Measurements from ENCODE around the gene DCPS. TPM values are rescaled to one million over a fixed set of nuclear protein-coding genes. Genes with fewer than 3 reads are reported as not detected.

The DCPS gene
- total RNA-seq, 1 experiment from 2014 or later, result 23.8 TPM

GRCh38 chr11:126288237-126288636 lies 15.6 kb upstream of the DCPS start:
- CTCF ChIA-PET, result no interaction called here
- Histone ChIP-seq H3K9me3 (ENCODE audit: insufficient read depth, low read depth) (no peaks in the 10 kb centered on the region), H3K4me2 (no peak overlapping the region), H3K27ac (no peak overlapping the region), H4K20me1 (ENCODE audit: insufficient read depth) (no peaks in the 10 kb centered on the region), H3F3A (ENCODE audit: insufficient read depth, low read depth) (peaks cover 14% of the 10 kb centered on the region; the same call in 1 of the 2 replicates), H3K27me3 (ENCODE audit: insufficient read depth, low read depth) (no peaks in the 10 kb centered on the region), H3K36me3 (ENCODE audit: low read depth) (no peaks in the 10 kb centered on the region), H3K79me2 (ENCODE audit: low read depth) (peaks cover 14% of the 10 kb centered on the region), H3K9me2 (ENCODE audit: insufficient read depth) (no peaks in the 10 kb centered on the region), H2AFZ (no peak overlapping the region), H3K4me3 (no peak overlapping the region), H3K4me1 (replicated peaks; ENCODE audit: insufficient read depth) (peaks cover 15% of the 10 kb centered on the region)
- no TSS peak for BruUV-seq (replicated peaks)
- peak in 1 of 2 experiments; percentile 11 for DNase-seq
- intact Hi-C loops (cut with micrococcal nuclease; ENCODE audit: unreplicated experiment), result no loop called here
- TF ChIP-seq CTCF (conservative IDR thresholded peaks at IDR 0.05), result no peak
- no peak for TF ChIP-seq EZH2 (IDR thresholded peaks at IDR 0.05; ENCODE audit: low read depth)
- POLR2A ChIA-PET (ENCODE audit: unreplicated experiment), result no interaction called here

DNA sequence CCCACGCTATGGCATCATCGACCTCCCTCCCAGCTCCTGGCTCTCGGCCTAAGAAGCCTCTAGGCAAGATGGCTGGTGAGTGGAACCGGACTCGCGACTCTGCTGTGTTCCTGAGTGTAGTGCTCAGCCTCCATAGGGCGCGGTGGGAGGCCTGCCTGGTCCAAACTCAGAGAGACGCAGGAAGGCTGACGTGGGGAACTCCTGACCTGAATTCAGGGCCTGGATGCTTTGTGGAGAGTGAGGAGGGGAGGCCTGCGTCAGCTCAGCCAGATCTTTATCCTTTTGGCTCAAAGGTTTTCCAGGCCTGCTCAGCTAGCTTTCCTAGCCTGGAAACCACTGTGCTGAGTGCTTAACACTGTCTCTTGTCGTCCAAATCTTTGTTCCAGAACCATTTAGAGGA lies 13.0 kb upstream of the DCPS start:
- no peaks in the 10 kb centered on the region for H4K20me1 ChIP-seq (ENCODE audit: insufficient read depth)
- TF ChIP-seq CTCF (conservative IDR thresholded peaks at IDR 0.05), result no peak
- TF ChIP-seq EZH2 (IDR thresholded peaks at IDR 0.05; ENCODE audit: low read depth), result no peak
- POLR2A ChIA-PET (ENCODE audit: unreplicated experiment), result no interaction called here
- H3K79me2 ChIP-seq (ENCODE audit: low read depth), result no peaks in the 10 kb centered on the region
- no peak overlapping the region for H2AFZ ChIP-seq
- no peak overlapping the region for H3K4me2 ChIP-seq
- no peaks in the 10 kb centered on the region for H3K4me1 ChIP-seq (replicated peaks; ENCODE audit: insufficient read depth)
- H3F3A ChIP-seq (ENCODE audit: insufficient read depth, low read depth), result no peaks in the 10 kb centered on the region
- intact Hi-C loops (cut with micrococcal nuclease; ENCODE audit: unreplicated experiment), result no loop called here
- no peak overlapping the region for H3K4me3 ChIP-seq
- H3K9me2 ChIP-seq (ENCODE audit: insufficient read depth), result no peaks in the 10 kb centered on the region
- no peak for DNase-seq
- H3K27me3 ChIP-seq (ENCODE audit: insufficient read depth, low read depth), result no peaks in the 10 kb centered on the region
- CTCF ChIA-PET, result no interaction called here
- H3K36me3 ChIP-seq (ENCODE audit: low read depth), result no peaks in the 10 kb centered on the region
- no peaks in the 10 kb centered on the region for H3K9me3 ChIP-seq (ENCODE audit: insufficient read depth, low read depth)
- H3K27ac ChIP-seq, result no peak overlapping the region
- BruUV-seq (replicated peaks), result no TSS peak

DNA sequence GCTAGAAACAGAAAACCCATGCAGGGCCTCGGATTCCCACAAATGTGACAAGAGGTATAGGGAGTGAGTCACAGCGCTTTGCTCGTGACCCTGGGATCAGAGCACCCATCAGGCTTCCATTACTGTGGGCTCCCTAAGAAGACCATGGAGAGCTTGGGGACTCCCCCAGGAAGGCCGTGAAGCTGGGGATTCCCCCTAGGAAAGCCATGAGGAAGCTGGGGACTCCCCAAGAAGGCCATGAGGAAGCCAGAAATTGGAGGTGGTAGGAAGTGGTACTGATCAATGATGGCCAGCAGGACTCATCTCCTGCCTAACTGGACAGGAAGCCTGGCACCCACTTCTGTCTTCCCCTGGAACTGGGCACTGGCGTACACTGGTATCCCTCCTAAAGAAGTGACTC lies 10.1 kb upstream of the DCPS start:
- H3K27ac ChIP-seq, result no peak overlapping the region

More for the DNA sequence above, 10.1 kb upstream of the DCPS start:
- ChIA-PET CTCF (no interaction called here), POLR2A (ENCODE audit: unreplicated experiment) (no interaction called here)
- Histone ChIP-seq H3K9me3 (ENCODE audit: insufficient read depth, low read depth) (no peaks in the 10 kb centered on the region), H4K20me1 (ENCODE audit: insufficient read depth) (no peaks in the 10 kb centered on the region), H3K36me3 (ENCODE audit: low read depth) (no peaks in the 10 kb centered on the region), H3K4me2 (no peak overlapping the region), H3F3A (ENCODE audit: insufficient read depth, low read depth) (no peaks in the 10 kb centered on the region), H3K4me1 (replicated peaks; ENCODE audit: insufficient read depth) (no peaks in the 10 kb centered on the region), H3K9me2 (ENCODE audit: insufficient read depth) (no peaks in the 10 kb centered on the region), H2AFZ (no peak overlapping the region), H3K4me3 (no peak overlapping the region), H3K79me2 (ENCODE audit: low read depth) (no peaks in the 10 kb centered on the region), H3K27me3 (ENCODE audit: insufficient read depth, low read depth) (no peaks in the 10 kb centered on the region)
- no peak for DNase-seq
- TF ChIP-seq EZH2 (IDR thresholded peaks at IDR 0.05; ENCODE audit: low read depth), result no peak
- TF ChIP-seq CTCF (conservative IDR thresholded peaks at IDR 0.05), result no peak
- intact Hi-C loops (cut with micrococcal nuclease; ENCODE audit: unreplicated experiment), result no loop called here
- BruUV-seq (replicated peaks), result no TSS peak
